ENCODE measurements around the gene TSHZ2.

GRCh38 chr20:52987295-52987694 is 15.1 kb downstream of the TSHZ2 start:
- TF ChIP-seq TAF1 (IDR thresholded peaks at IDR 0.05; ENCODE audit: borderline replicate concordance, insufficient read depth, low read length) (no peak), SIN3A (IDR thresholded peaks at IDR 0.05; ENCODE audit: borderline replicate concordance, insufficient read depth, low read length) (no peak)

Data from PFSK-1 (cell line).